AG09319 (cell line): Measurements from ENCODE around the gene SLC46A2.

Source experiments
- DNase-seq: peaks from one replicate; pipeline ENCODE4 v3.0.0-alpha.2; 2010; ENCODE audit warnings: low read depth; ENCODE audit errors: extremely low read depth
- CTCF ChIP-seq: IDR thresholded peaks from 2 replicates; pipeline ENCODE4 v1.5.1; 2011; ENCODE audit warnings: low read depth, mild to moderate bottlenecking, inconsistent platforms, low read length, moderate library complexity

Gene SLC46A2

GRCh38 chr9:112866662-112867274, 23.9 kb downstream of the SLC46A2 start:
- no peak for TF ChIP-seq CTCF
- peak; percentile 42 for DNase-seq

- no peak for TF ChIP-seq CTCF
- DNase-seq, result no peak
Observed at GRCh38 chr9:112864982-112865381, 25.7 kb downstream of the SLC46A2 start.

GRCh38 chr9:112864403-112864802, 26.3 kb downstream of the SLC46A2 start:
- DNase-seq, result no peak
- TF ChIP-seq CTCF, result no peak

GRCh38 chr9:112863746-112864145, 26.9 kb downstream of the SLC46A2 start:
- TF ChIP-seq CTCF, result no peak
- DNase-seq, result no peak

- DNase-seq, result peak; percentile 7
- TF ChIP-seq CTCF, result no peak
Observed at GRCh38 chr9:112863214-112863613, 27.5 kb downstream of the SLC46A2 start.

GRCh38 chr9:112861638-112862555, 28.8 kb downstream of the SLC46A2 start:
- no peak for TF ChIP-seq CTCF
- no peak for DNase-seq

- no peak for TF ChIP-seq CTCF
Observed at GRCh38 chr9:112861155-112861554, 29.5 kb downstream of the SLC46A2 start.

More at GRCh38 chr9:112861155-112861554, 29.5 kb downstream of the SLC46A2 start:
- DNase-seq, result no peak
